H7 (cell line): ENCODE measurements around the gene NUDT14. TPM values are rescaled to one million over a fixed set of nuclear protein-coding genes. Genes with fewer than 3 reads are reported as not detected.

ENCODE experiments used
- DNase-seq: peaks from one replicate; pipeline ENCODE4 v3.0.0; 2012
- H3K27me3 ChIP-seq: 2 replicates; pipeline ENCODE4 v1.6.0; 2011; ENCODE audit warnings: mild to moderate bottlenecking, low read length; ENCODE audit not compliant: control insufficient read depth, insufficient read depth
- H3K36me3 ChIP-seq: replicated peaks from 2 replicates; pipeline ENCODE4 v1.5.1; 2011; ENCODE audit warnings: low read length; ENCODE audit not compliant: control insufficient read depth, insufficient read depth
- H3K4me3 ChIP-seq: 2 replicates; pipeline ENCODE4 v1.5.1; 2011; ENCODE audit warnings: low read depth, mild to moderate bottlenecking, control low read depth, low read length, moderate library complexity; ENCODE audit not compliant: insufficient read depth
- total RNA-seq: library from RNA; depleted of rRNA; stranded (reverse); fragments of >200 nt; shearing (Covaris generic); gene quantifications from 2 replicates; pipeline ENCODE4 v1.2.3, GENCODE V29; 2014

The NUDT14 gene
- total RNA-seq, 1 experiment from 2014 or later, result 33.6 TPM

- Histone ChIP-seq H3K27me3 (no peaks in the 10 kb centered on the region), H3K4me3 (no peak overlapping the region), H3K36me3 (no peaks in the 10 kb centered on the region)
- DNase-seq, result peak; percentile 87
Measured at GRCh38 chr14:105155681-105156413, 25.3 kb downstream of the NUDT14 start.

- Histone ChIP-seq H3K4me3 (no peak overlapping the region), H3K36me3 (no peaks in the 10 kb centered on the region), H3K27me3 (no peaks in the 10 kb centered on the region)
- peak; percentile 87 for DNase-seq
Measured at GRCh38 chr14:105155071-105155651, 26.0 kb downstream of the NUDT14 start.

- Histone ChIP-seq H3K4me3 (no peak overlapping the region), H3K27me3 (no peaks in the 10 kb centered on the region), H3K36me3 (no peaks in the 10 kb centered on the region)
- DNase-seq, result no peak
Measured at GRCh38 chr14:105154476-105154871, 26.6 kb downstream of the NUDT14 start.

GRCh38 chr14:105153739-105154475, 27.2 kb downstream of the NUDT14 start:
- Histone ChIP-seq H3K27me3 (no peaks in the 10 kb centered on the region), H3K36me3 (no peaks in the 10 kb centered on the region)
- peak; percentile 63 for DNase-seq

GRCh38 chr14:105153331-105153731, 27.8 kb downstream of the NUDT14 start:
- no peaks in the 10 kb centered on the region for H3K36me3 ChIP-seq
- H3K4me3 ChIP-seq, result no peak overlapping the region
- peak; percentile 71 for DNase-seq
- no peaks in the 10 kb centered on the region for H3K27me3 ChIP-seq

More at GRCh38 chr14:105153739-105154475, 27.2 kb downstream of the NUDT14 start:
- H3K4me3 ChIP-seq, result no peak overlapping the region

- H3K27me3 ChIP-seq, result no peaks in the 10 kb centered on the region
- H3K36me3 ChIP-seq, result no peaks in the 10 kb centered on the region
- no peak overlapping the region for H3K4me3 ChIP-seq
- DNase-seq, result peak; percentile 65
Measured at GRCh38 chr14:105152794-105153241, 28.3 kb downstream of the NUDT14 start.

GRCh38 chr14:105151838-105152793, 29.0 kb downstream of the NUDT14 start:
- no peaks in the 10 kb centered on the region for H3K36me3 ChIP-seq
- H3K4me3 ChIP-seq, result no peak overlapping the region
- H3K27me3 ChIP-seq, result no peaks in the 10 kb centered on the region
- DNase-seq, result peak; percentile 71

GRCh38 chr14:105151084-105151837, 29.9 kb downstream of the NUDT14 start:
- Histone ChIP-seq H3K27me3 (no peaks in the 10 kb centered on the region), H3K36me3 (no peaks in the 10 kb centered on the region), H3K4me3 (no peak overlapping the region)
- DNase-seq, result peak; percentile 74

- H3K27me3 ChIP-seq, result no peaks in the 10 kb centered on the region
- H3K4me3 ChIP-seq, result no peak overlapping the region
- H3K36me3 ChIP-seq, result no peaks in the 10 kb centered on the region
- DNase-seq, result peak; percentile 73
Measured at GRCh38 chr14:105150368-105151083, 30.6 kb downstream of the NUDT14 start.

GRCh38 chr14:105150026-105150367, 31.1 kb downstream of the NUDT14 start:
- peak; percentile 62 for DNase-seq
- Histone ChIP-seq H3K4me3 (no peak overlapping the region), H3K36me3 (no peaks in the 10 kb centered on the region), H3K27me3 (no peaks in the 10 kb centered on the region)

GRCh38 chr14:105149146-105149781, 31.8 kb downstream of the NUDT14 start:
- H3K27me3 ChIP-seq, result no peaks in the 10 kb centered on the region
- DNase-seq, result peak; percentile 68
- no peak overlapping the region for H3K4me3 ChIP-seq
- no peaks in the 10 kb centered on the region for H3K36me3 ChIP-seq

GRCh38 chr14:105148604-105149145, 32.4 kb downstream of the NUDT14 start:
- Histone ChIP-seq H3K4me3 (no peak overlapping the region), H3K36me3 (no peaks in the 10 kb centered on the region), H3K27me3 (no peaks in the 10 kb centered on the region)
- DNase-seq, result peak; percentile 76
